SK-N-MC (cell line): Measurements from ENCODE around the gene TRIM50.
"Not testable (repeated sequence)": the region's sequence is repeated elsewhere in the genome, so short reads cannot be mapped to it uniquely, and the experiment has no call there.

Experiments used
- DNase-seq: peaks from one replicate; pipeline ENCODE4 v3.0.0-alpha.2; 2011; ENCODE audit warnings: low read depth, low spot score
- H3K27ac ChIP-seq: fragments of 200-600 bp; sonication (generic); 2 replicates; pipeline ENCODE4 v1.5.1; 2016; ENCODE audit warnings: mixed run types
- H3K36me3 ChIP-seq: fragments of 200-600 bp; sonication (generic); 2 replicates; pipeline ENCODE4 v1.6.1; 2017; ENCODE audit warnings: antibody characterized with exemption, low read length, mixed read lengths; ENCODE audit not compliant: insufficient read depth
- H3K4me3 ChIP-seq: fragments of 200-600 bp; sonication (generic); 2 replicates; pipeline ENCODE4 v1.5.1; 2016
- H3K9ac ChIP-seq: fragments of 200-600 bp; sonication (generic); 2 replicates; pipeline ENCODE4 v1.8.0; 2017; ENCODE audit warnings: mixed run types, mixed read lengths; ENCODE audit not compliant: insufficient read length
- H3K9me3 ChIP-seq: fragments of 200-600 bp; sonication (generic); 2 replicates; pipeline ENCODE4 v1.6.1; 2017; ENCODE audit warnings: low read depth, mild to moderate bottlenecking, antibody characterized with exemption, low read length, moderate library complexity, mixed read lengths
- EZH2 ChIP-seq: fragments of 200-600 bp; sonication (generic); IDR thresholded peaks from one replicate; pipeline ENCODE4 v1.6.1; 2017; ENCODE audit warnings: antibody characterized with exemption
- FOXP2 ChIP-seq: optimal IDR thresholded peaks from 2 replicates; pipeline ENCODE3; 2011; ENCODE audit warnings: mild to moderate bottlenecking, moderate library complexity; ENCODE audit not compliant: insufficient read depth; ENCODE audit errors: extremely low read length, control extremely low read depth
- POLR2AphosphoS5 ChIP-seq: IDR thresholded peaks from 2 replicates; pipeline ENCODE4 v1.6.1; 2012; ENCODE audit warnings: mild to moderate bottlenecking, low read depth, low read length, borderline replicate concordance

Gene TRIM50

GRCh38 chr7:73327922-73328321 is at the start of gene TRIM50, which contains the start of gene FKBP6:
Gene TRIM50 (minus strand): TSS chr7:73328082. CDS start chr7:73324787, 3,295 bp downstream.
Gene FKBP6 (plus strand): TSS chr7:73328161. CDS start chr7:73328429, 268 bp downstream.
- DNase-seq, H3K9me3 ChIP-seq, H3K27ac ChIP-seq, H3K36me3 ChIP-seq, H3K9ac ChIP-seq, H3K4me3 ChIP-seq: not testable (repeated sequence)

GRCh38 chr7:73376671-73377412 is 49.0 kb upstream of the TRIM50 start:
- Histone ChIP-seq H3K9me3 (no peaks in the 10 kb centered on the region), H3K9ac (no peak overlapping the region)
- no peak for TF ChIP-seq EZH2
- TF ChIP-seq FOXP2, result no peak
- TF ChIP-seq POLR2AphosphoS5, result no peak

GRCh38 chr7:73376262-73376661 is 48.4 kb upstream of the TRIM50 start:
- H3K36me3 ChIP-seq, H3K9me3 ChIP-seq, DNase-seq, H3K27ac ChIP-seq, H3K9ac ChIP-seq, H3K4me3 ChIP-seq: not testable (repeated sequence)

More at GRCh38 chr7:73376671-73377412, 49.0 kb upstream of the TRIM50 start:
- no peak overlapping the region for H3K27ac ChIP-seq
- DNase-seq, result no peak
- no peaks in the 10 kb centered on the region for H3K36me3 ChIP-seq
- H3K4me3 ChIP-seq, result no peak overlapping the region

- no peak overlapping the region for H3K27ac ChIP-seq
- no peak overlapping the region for H3K9ac ChIP-seq
- no peak for DNase-seq
- H3K4me3 ChIP-seq, result no peak overlapping the region
- H3K9me3 ChIP-seq, result no peaks in the 10 kb centered on the region
- TF ChIP-seq POLR2AphosphoS5 (no peak), EZH2 (no peak), FOXP2 (no peak)
- H3K36me3 ChIP-seq, result no peaks in the 10 kb centered on the region
Measured at GRCh38 chr7:73373741-73374140, 45.9 kb upstream of the TRIM50 start.

- Histone ChIP-seq H3K9me3 (no peaks in the 10 kb centered on the region), H3K36me3 (no peaks in the 10 kb centered on the region), H3K27ac (no peak overlapping the region), H3K9ac (no peak overlapping the region), H3K4me3 (no peak overlapping the region)
- DNase-seq, result no peak
- no peak for TF ChIP-seq EZH2
- no peak for TF ChIP-seq FOXP2
- no peak for TF ChIP-seq POLR2AphosphoS5
Measured at GRCh38 chr7:73369622-73370021, 41.7 kb upstream of the TRIM50 start.

- DNase-seq, result no peak
- H3K9ac ChIP-seq, result no peak overlapping the region
- H3K4me3 ChIP-seq, result no peak overlapping the region
Measured at GRCh38 chr7:73369009-73369408, 41.1 kb upstream of the TRIM50 start.

GRCh38 chr7:73366990-73367389 is 39.1 kb upstream of the TRIM50 start:
- DNase-seq, result no peak
- no peak overlapping the region for H3K4me3 ChIP-seq
- TF ChIP-seq FOXP2, result no peak
- TF ChIP-seq EZH2, result no peak
- no peak for TF ChIP-seq POLR2AphosphoS5
- H3K9me3 ChIP-seq, result no peaks in the 10 kb centered on the region
- no peak overlapping the region for H3K27ac ChIP-seq
- H3K36me3 ChIP-seq, result no peaks in the 10 kb centered on the region
- H3K9ac ChIP-seq, result no peak overlapping the region

More at GRCh38 chr7:73369009-73369408, 41.1 kb upstream of the TRIM50 start:
- TF ChIP-seq POLR2AphosphoS5 (no peak), EZH2 (no peak), FOXP2 (no peak)
- Histone ChIP-seq H3K27ac (no peak overlapping the region), H3K9me3 (no peaks in the 10 kb centered on the region), H3K36me3 (no peaks in the 10 kb centered on the region)

GRCh38 chr7:73366127-73366526 is 38.2 kb upstream of the TRIM50 start:
- no peak overlapping the region for H3K4me3 ChIP-seq
- no peaks in the 10 kb centered on the region for H3K36me3 ChIP-seq
- H3K27ac ChIP-seq, result no peak overlapping the region
- no peak for DNase-seq
- H3K9ac ChIP-seq, result no peak overlapping the region
- no peak for TF ChIP-seq FOXP2
- TF ChIP-seq POLR2AphosphoS5, result no peak
- TF ChIP-seq EZH2, result no peak
- no peaks in the 10 kb centered on the region for H3K9me3 ChIP-seq
